ENCODE results near the gene SGMS1.
A peak's percentile ranks its signal among the peaks of the same experiment; 100 is the strongest.
"Not testable (repeated sequence)": the region's sequence is repeated elsewhere in the genome, so short reads cannot be mapped to it uniquely, and the experiment has no call there.

SGMS1 gene

GRCh38 chr10:50529660-50530059, 94.1 kb downstream of the SGMS1 start:
- no peak for DNase-seq

GRCh38 chr10:50528206-50528605, 95.5 kb downstream of the SGMS1 start:
- no peak for DNase-seq

- DNase-seq, result peak in 1 of 2 donors; percentile 22
These were observed 96.2 kb downstream of the SGMS1 start for GRCh38 chr10:50527442-50528043.

- DNase-seq, result no peak
These were observed 97.6 kb downstream of the SGMS1 start for GRCh38 chr10:50526185-50526584.

- DNase-seq, result no peak
These were observed 100.4 kb downstream of the SGMS1 start for GRCh38 chr10:50523357-50523756.

GRCh38 chr10:50522908-50523307, 100.8 kb downstream of the SGMS1 start:
- no peak for DNase-seq

- DNase-seq, result no peak
These were observed 103.6 kb downstream of the SGMS1 start for GRCh38 chr10:50520115-50520514.

GRCh38 chr10:50517626-50518025, 106.1 kb downstream of the SGMS1 start:
- no peak for DNase-seq

GRCh38 chr10:50516171-50516570, 107.6 kb downstream of the SGMS1 start:
- DNase-seq, result no peak

- DNase-seq, result no peak
These were observed 108.3 kb downstream of the SGMS1 start for GRCh38 chr10:50515420-50515819.

GRCh38 chr10:50514995-50515394, 108.8 kb downstream of the SGMS1 start:
- DNase-seq, result no peak

- no peak for DNase-seq
These were observed 109.8 kb downstream of the SGMS1 start for GRCh38 chr10:50513956-50514355.

GRCh38 chr10:50512743-50513416, 110.9 kb downstream of the SGMS1 start:
- DNase-seq, result peak in 1 of 2 donors; percentile 41

GRCh38 chr10:50512214-50512595, 111.6 kb downstream of the SGMS1 start:
- DNase-seq, result no peak

GRCh38 chr10:50511492-50512213, 112.1 kb downstream of the SGMS1 start:
- no peak for DNase-seq

- no peak for DNase-seq
These were observed 113.0 kb downstream of the SGMS1 start for GRCh38 chr10:50510517-50511473.

- DNase-seq, result peak in 1 of 2 donors; percentile 41
These were observed 115.3 kb downstream of the SGMS1 start for GRCh38 chr10:50508315-50509051.

- DNase-seq, result no peak
These were observed 116.7 kb downstream of the SGMS1 start for GRCh38 chr10:50506861-50507573.

- no peak for DNase-seq
These were observed 119.4 kb downstream of the SGMS1 start for GRCh38 chr10:50504389-50504788.

- DNase-seq, result no peak
These were observed 120.0 kb downstream of the SGMS1 start for GRCh38 chr10:50503661-50504320.

GRCh38 chr10:50503156-50503555, 120.6 kb downstream of the SGMS1 start:
- not testable (repeated sequence) for DNase-seq

All from CD4-positive, alpha-beta T cell treated with Interleukin-1 beta for 1 hour (primary cell).